Astrocyte of the cerebellum (primary cell): ENCODE measurements around the gene IRAK2.

Source experiments
- DNase-seq: peaks from one replicate; pipeline ENCODE4 v3.0.0-alpha.2; 2011; ENCODE audit warnings: low read depth
- H3K4me3 ChIP-seq: 2 replicates; pipeline ENCODE4 v1.5.1; 2011; ENCODE audit warnings: mild to moderate bottlenecking, low read depth, low read length, moderate library complexity
- CTCF ChIP-seq: IDR thresholded peaks from 2 replicates; pipeline ENCODE4 v1.5.1; 2012; ENCODE audit warnings: low read length, low read depth, moderate library complexity, mild to moderate bottlenecking; ENCODE audit errors: missing control alignments
- in situ Hi-C: cut with HindIII; loops from 2 replicates; pipeline ENCODE4 v1.10.0; 2017; ENCODE audit warnings: low sequenced_read_pairs

IRAK2 gene

DNA sequence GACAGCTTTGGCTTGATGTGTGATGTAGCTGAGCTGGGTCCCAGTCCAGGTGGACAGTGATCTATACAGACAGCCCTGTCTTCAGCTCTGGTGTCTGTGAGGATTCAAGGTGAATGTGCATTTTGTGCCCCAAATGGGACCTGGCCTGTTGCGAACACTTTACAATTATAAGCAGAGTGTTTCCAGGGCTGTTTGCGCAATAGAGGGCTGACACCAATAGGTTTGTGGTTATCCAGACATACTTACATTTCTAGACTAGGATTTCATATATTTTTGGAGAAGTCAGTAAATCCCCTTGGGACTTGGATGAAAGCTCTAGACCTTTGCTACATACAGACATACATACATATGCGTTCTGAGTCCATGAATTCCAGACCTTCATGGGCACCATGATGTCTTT, 79.3 kb downstream of the IRAK2 start:
- no peak overlapping the region for H3K4me3 ChIP-seq
- no peak for DNase-seq
- in situ Hi-C loops: loop anchor here (10.0 kb wide), 1 partner anchor 189 kb away; no protein-coding TSS in a partner anchor
- TF ChIP-seq CTCF: no peak

DNA sequence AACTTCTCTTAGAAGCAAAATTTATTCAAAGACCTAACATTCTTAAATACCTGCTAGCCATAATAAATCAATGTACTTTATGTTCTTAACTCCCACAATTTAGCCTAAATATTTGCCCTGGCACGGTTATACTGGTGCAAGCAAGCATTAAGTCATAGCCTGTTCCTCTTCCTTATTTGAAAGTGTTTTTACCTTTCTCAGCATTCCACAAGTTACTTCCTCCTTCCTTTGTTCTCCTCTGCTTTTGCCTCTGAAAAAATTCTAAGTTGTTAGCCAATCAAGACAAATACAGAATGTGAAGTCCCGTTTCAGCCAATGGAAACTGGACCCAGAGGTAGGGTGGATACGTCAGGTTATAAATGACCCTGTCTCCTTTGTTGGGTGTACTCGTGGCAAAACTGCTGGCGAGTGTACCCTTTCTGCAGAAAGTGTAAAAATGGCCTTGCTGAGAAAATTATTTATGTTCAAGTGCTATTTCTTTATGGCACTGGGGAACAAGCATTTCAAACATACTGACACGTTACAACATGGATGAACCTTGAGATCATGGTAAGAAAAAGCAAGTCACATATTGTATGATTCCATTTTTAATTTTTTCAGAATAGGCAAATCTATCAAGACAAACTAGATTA, 80.5 kb downstream of the IRAK2 start:
- no peak for DNase-seq
- H3K4me3 ChIP-seq: no peak overlapping the region
- in situ Hi-C loops: loop anchor here (5.0 to 10.0 kb wide), 2 partner anchors 83 to 190 kb away; partner anchors contain the start of gene IRAK2
- TF ChIP-seq CTCF: no peak

DNA sequence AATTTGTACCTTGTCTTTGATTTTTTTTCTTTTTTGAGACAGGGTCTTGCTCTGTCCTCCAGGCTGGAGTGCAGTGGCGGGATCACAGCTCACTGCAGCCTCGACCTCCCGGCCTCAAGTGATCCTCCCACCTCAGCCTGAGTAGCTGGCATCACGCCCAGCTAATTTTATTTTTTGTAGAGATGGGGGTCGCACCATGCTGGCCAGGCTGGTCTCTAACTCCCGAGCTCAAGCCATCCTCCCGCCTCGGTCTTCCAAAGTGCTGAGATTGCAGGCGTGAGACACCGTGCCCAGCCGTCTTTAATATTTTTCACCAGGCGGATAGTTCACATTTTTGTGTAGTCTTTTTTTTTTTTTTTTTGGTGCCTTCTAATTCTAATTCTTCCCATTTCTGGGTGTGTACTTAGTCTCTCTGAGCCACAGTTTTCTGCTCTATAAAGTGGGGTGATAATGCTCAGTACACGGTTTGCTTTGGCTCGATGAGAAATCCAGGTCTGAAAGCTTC, 83.0 kb downstream of the IRAK2 start:
- DNase-seq: no peak
- peak overlapping the region; percentile 57 for H3K4me3 ChIP-seq
- TF ChIP-seq CTCF: no peak
- in situ Hi-C loops: loop anchor here (5.0 to 10.0 kb wide), 2 partner anchors 85 to 193 kb away; partner anchors contain the start of gene IRAK2

DNA sequence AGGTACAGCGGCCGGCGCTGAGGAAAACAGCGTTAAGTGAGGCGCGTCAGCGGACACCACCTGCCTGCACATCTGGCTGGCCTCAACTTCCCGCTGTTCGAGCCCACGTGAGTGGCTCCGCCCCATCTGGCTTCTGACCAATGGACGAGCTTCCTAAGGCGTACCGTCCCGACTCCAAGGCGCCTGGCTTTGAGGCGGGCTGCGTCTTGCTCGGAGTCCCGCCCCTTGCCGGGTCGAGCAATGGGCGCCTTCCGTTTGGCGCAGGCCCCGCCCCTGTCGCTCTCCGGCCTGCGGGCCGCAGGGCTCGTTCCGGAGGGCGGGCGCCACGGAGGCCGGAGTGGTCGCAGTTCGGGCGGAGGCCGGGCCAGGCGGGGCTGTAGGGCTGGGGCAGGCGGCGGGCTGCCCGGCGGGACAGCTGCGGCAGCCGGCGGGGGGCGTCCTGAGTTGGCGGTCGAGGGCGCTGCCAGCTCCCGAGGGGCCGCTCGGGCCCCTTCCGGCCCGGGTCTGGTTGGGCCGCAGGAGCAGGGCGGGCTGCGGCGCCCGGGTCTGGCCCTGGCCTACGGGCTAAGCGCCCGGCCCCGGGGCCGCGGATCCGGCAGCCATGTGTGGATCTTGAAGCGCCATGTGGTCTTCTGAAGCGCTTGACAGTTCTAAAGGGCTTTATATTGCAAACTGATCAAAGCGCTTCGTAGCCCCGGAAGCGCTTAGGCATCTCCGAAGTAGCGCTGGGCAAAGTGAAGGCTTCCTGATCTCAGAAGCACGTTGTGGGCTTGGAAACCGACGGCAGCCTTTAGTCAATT, 83.7 kb downstream of the IRAK2 start, which contains the start of gene TATDN2:
Gene TATDN2 (plus strand): TSS at position 276 of the 800 bp plus-strand sequence. CDS start 742 bp downstream, outside the sequence.
- peak within 1 kb of the TSS; percentile 57 for H3K4me3 ChIP-seq
- no peak for TF ChIP-seq CTCF
- DNase-seq: peak; percentile 87
- in situ Hi-C loops: loop anchor here (5.0 to 10.0 kb wide), 2 partner anchors 86 to 194 kb away; partner anchors contain the start of gene IRAK2

- TF ChIP-seq CTCF: no peak
- in situ Hi-C loops: loop anchor here (5.0 to 10.0 kb wide), 2 partner anchors 87 to 194 kb away; partner anchors contain the start of gene IRAK2
- H3K4me3 ChIP-seq: peak overlapping the region; percentile 57
- DNase-seq: no peak
Measured at GRCh38 chr3:10248984-10249748, 84.4 kb downstream of the IRAK2 start.

DNA sequence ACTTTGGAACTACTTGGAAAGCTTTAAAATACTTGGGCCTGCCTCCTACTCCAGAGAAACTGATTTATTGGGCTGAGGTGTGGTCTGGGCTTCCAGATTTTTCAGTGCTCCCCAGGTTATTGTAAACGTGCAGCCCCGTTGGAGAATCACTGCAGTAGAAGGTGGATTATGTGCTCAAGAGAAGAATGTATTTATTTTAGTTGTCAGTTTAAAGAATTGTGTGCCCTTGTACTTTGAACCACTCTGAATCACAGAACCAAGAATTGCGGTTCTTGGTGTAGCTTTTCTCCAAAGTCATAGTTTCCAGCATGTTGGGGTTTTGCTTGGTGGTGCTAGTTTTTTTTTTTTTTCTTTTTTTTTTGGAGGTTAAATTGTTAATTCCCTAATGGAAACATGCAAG, 85.1 kb downstream of the IRAK2 start:
- in situ Hi-C loops: loop anchor here (5.0 to 10.0 kb wide), 2 partner anchors 88 to 195 kb away; partner anchors contain the start of gene IRAK2

More for the DNA sequence above, 85.1 kb downstream of the IRAK2 start:
- no peak for TF ChIP-seq CTCF
- no peak for DNase-seq
- H3K4me3 ChIP-seq: peak overlapping the region; percentile 57
